ENCODE results near the gene IQSEC1. TPM values are rescaled to one million over a fixed set of nuclear protein-coding genes. Genes with fewer than 3 reads are reported as not detected.

The IQSEC1 gene
- total and polyA plus RNA-seq, 8 donors, result 24.9 to 57.0 (median 34.2) TPM

DNA sequence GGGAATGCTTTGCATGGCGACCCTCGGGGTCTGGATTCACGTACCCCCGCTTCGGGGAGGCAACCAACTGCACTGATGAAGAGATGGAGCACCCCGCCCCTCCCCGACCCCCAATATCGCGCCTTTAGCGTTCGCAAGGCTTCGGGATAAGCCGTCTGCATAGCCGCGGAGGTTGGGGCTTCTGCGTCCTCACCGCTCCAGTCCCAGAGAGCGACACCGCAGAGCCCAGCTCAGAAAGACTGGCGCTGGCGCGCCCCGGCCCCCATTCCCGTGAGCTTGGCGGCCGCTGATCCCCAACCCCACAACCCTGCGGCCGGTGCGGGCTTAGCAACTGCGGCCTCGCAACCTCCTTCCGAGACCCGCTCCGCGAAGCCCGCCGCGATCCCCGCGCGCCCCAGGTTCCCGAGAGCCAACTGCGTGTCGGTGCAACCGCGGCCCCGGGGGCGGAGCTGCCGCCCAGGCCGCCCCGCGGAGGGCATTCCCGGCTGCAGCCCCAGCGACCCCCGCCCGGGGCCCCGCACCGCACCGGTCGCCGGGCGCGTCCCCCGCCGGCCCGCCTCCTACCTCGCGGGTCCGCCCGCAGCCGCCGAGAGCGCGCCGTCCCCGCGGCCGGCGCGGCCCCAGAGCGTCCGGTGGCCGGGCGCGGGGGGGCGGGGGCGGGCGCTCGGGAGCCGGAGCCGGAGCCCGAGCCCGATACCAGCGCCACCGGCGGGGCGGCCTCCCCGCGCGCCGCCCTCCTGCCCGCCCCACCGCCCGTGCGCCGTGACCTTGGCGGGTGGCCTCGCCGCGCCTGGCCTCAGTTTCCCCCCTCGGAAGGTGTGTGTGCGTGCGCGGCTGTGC lies 79.5 kb downstream of the IQSEC1 start:
- peaks cover 0 to 7% of the 10 kb centered on the region in 2 donors for H3K36me3 ChIP-seq
- peak overlapping the region; percentile 64 to 82 for H3K27ac ChIP-seq
- TF ChIP-seq, protein P1, sequence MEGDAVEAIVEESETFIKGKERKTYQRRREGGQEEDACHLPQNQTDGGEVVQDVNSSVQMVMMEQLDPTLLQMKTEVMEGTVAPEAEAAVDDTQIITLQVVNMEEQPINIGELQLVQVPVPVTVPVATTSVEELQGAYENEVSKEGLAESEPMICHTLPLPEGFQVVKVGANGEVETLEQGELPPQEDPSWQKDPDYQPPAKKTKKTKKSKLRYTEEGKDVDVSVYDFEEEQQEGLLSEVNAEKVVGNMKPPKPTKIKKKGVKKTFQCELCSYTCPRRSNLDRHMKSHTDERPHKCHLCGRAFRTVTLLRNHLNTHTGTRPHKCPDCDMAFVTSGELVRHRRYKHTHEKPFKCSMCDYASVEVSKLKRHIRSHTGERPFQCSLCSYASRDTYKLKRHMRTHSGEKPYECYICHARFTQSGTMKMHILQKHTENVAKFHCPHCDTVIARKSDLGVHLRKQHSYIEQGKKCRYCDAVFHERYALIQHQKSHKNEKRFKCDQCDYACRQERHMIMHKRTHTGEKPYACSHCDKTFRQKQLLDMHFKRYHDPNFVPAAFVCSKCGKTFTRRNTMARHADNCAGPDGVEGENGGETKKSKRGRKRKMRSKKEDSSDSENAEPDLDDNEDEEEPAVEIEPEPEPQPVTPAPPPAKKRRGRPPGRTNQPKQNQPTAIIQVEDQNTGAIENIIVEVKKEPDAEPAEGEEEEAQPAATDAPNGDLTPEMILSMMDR (IDR thresholded peaks at IDR 0.05), result no peak
- H3K27me3 ChIP-seq, result peaks cover 0 to 5% of the 10 kb centered on the region in 2 donors
- peaks cover 0 to 72% of the 10 kb centered on the region in 2 donors for H3K4me1 ChIP-seq
- ATAC-seq (peak; percentile 2), DNase-seq (peak in 1 of 4 donors; percentile 88)
- peak overlapping the region; percentile 52 to 68 for H3K4me3 ChIP-seq
- intact Hi-C loops (cut with DNase I), result no loop called here
- no peaks in the 10 kb centered on the region for H3K9me3 ChIP-seq

- Histone ChIP-seq H3K4me1 (peaks cover 0 to 70% of the 10 kb centered on the region in 2 donors), H3K36me3 (peaks cover 0 to 7% of the 10 kb centered on the region in 2 donors), H3K27ac (no peak overlapping the region), H3K9me3 (no peaks in the 10 kb centered on the region), H3K27me3 (peaks cover 0 to 5% of the 10 kb centered on the region in 2 donors), H3K4me3 (peak overlapping the region; percentile 40 to 68)
- intact Hi-C loops (cut with DNase I), result no loop called here
- peak in 1 of 4 donors; percentile 82 for DNase-seq
- ATAC-seq, result no peak
- TF ChIP-seq, protein P1 (IDR thresholded peaks at IDR 0.05), result no peak
These were observed 80.4 kb downstream of the IQSEC1 start for GRCh38 chr3:12992629-12993516.

GRCh38 chr3:12991861-12992281 lies 81.4 kb downstream of the IQSEC1 start:
- intact Hi-C loops (cut with DNase I), result no loop called here
- DNase-seq, result no peak
- TF ChIP-seq, protein P1 (IDR thresholded peaks at IDR 0.05), result no peak
- no peak for ATAC-seq
- Histone ChIP-seq H3K4me1 (peaks cover 0 to 65% of the 10 kb centered on the region in 2 donors), H3K27me3 (peaks cover 0 to 5% of the 10 kb centered on the region in 2 donors), H3K9me3 (no peaks in the 10 kb centered on the region), H3K36me3 (peaks cover 0 to 7% of the 10 kb centered on the region in 2 donors), H3K4me3 (no peak overlapping the region), H3K27ac (no peak overlapping the region)

GRCh38 chr3:12991481-12991837 lies 81.8 kb downstream of the IQSEC1 start:
- no peak overlapping the region for H3K27ac ChIP-seq
- ATAC-seq (no peak), DNase-seq (no peak)
- TF ChIP-seq, protein P1 (IDR thresholded peaks at IDR 0.05), result no peak
- no peak overlapping the region for H3K4me3 ChIP-seq
- peaks cover 0 to 11% of the 10 kb centered on the region in 2 donors for H3K36me3 ChIP-seq
- peaks cover 0 to 62% of the 10 kb centered on the region in 2 donors for H3K4me1 ChIP-seq
- peaks cover 0 to 5% of the 10 kb centered on the region in 2 donors for H3K27me3 ChIP-seq
- H3K9me3 ChIP-seq, result no peaks in the 10 kb centered on the region
- intact Hi-C loops (cut with DNase I), result no loop called here
